ENCODE results near the gene COL23A1.

GRCh38 chr5:178438796-178439195, 151.4 kb downstream of the COL23A1 start:
- TF ChIP-seq, protein P1, sequence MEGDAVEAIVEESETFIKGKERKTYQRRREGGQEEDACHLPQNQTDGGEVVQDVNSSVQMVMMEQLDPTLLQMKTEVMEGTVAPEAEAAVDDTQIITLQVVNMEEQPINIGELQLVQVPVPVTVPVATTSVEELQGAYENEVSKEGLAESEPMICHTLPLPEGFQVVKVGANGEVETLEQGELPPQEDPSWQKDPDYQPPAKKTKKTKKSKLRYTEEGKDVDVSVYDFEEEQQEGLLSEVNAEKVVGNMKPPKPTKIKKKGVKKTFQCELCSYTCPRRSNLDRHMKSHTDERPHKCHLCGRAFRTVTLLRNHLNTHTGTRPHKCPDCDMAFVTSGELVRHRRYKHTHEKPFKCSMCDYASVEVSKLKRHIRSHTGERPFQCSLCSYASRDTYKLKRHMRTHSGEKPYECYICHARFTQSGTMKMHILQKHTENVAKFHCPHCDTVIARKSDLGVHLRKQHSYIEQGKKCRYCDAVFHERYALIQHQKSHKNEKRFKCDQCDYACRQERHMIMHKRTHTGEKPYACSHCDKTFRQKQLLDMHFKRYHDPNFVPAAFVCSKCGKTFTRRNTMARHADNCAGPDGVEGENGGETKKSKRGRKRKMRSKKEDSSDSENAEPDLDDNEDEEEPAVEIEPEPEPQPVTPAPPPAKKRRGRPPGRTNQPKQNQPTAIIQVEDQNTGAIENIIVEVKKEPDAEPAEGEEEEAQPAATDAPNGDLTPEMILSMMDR (conservative IDR thresholded peaks at IDR 0.05; ENCODE audit: low read depth, low read length): no peak
- TF ChIP-seq EZH2phosphoT487 (IDR thresholded peaks at IDR 0.05; ENCODE audit: borderline replicate concordance, low read length): no peak

All from PC-3 (cell line).